CD14-positive monocyte (primary cell): ENCODE results near the gene AP4E1. TPM values are rescaled to one million over a fixed set of nuclear protein-coding genes. Genes with fewer than 3 reads are reported as not detected.
"Not testable (repeated sequence)": the region's sequence is repeated elsewhere in the genome, so short reads cannot be mapped to it uniquely, and the experiment has no call there.

ENCODE experiments used
- DNase-seq, 3 donors: peaks; one replicate each; pipeline ENCODE4 v3.0.0-alpha.2; 2011 to 2022
- H2AFZ ChIP-seq: 2 replicates; pipeline ENCODE4 v1.6.0; 2012; ENCODE audit warnings: mild to moderate bottlenecking, low read depth, low read length, inconsistent platforms; ENCODE audit not compliant: insufficient read depth, poor library complexity, severe bottlenecking
- H3K27ac ChIP-seq, 2 donors: 1 replicate in 1 of 2; 2 replicates in 1 of 2; pipeline ENCODE4 v1.5.1; 2012 to 2013; ENCODE audit warnings: low read length in 2 of 2, control low read depth in 1 of 2, inconsistent platforms in 1 of 2, low read depth in 1 of 2, mild to moderate bottlenecking in 1 of 2
- H3K27me3 ChIP-seq, 2 donors: one replicate each; pipeline versions ENCODE4 v1.6.0 to v1.6.1; 2011 to 2013; ENCODE audit warnings: low read length in 2 of 2; ENCODE audit not compliant: control insufficient read depth in 2 of 2, insufficient read depth in 2 of 2
- H3K36me3 ChIP-seq, 2 donors: replicated peaks in 1 of 2; 1 replicate in 1 of 2; 2 replicates in 1 of 2; pipeline versions ENCODE4 v1.5.1 to v1.6.1; 2012 to 2013; ENCODE audit warnings: low read length in 2 of 2, control low read depth in 1 of 2, inconsistent platforms in 1 of 2, mild to moderate bottlenecking in 1 of 2; ENCODE audit not compliant: insufficient read depth in 2 of 2, control insufficient read depth in 1 of 2
- H3K4me1 ChIP-seq, 2 donors: 1 replicate in 1 of 2; 2 replicates in 1 of 2; pipeline versions ENCODE4 v1.5.1 to v1.6.1; 2012 to 2013; ENCODE audit warnings: low read length in 2 of 2, control low read depth in 1 of 2, inconsistent platforms in 1 of 2, mild to moderate bottlenecking in 1 of 2, moderate library complexity in 1 of 2; ENCODE audit not compliant: insufficient read depth in 2 of 2, control insufficient read depth in 1 of 2
- H3K4me2 ChIP-seq: replicated peaks from 2 replicates; pipeline ENCODE3; 2012; ENCODE audit warnings: low read length, moderate library complexity, mild to moderate bottlenecking; ENCODE audit not compliant: poor library complexity, severe bottlenecking; ENCODE audit errors: extremely low read depth
- H3K4me3 ChIP-seq, 3 experiments: fragments of 200-600 bp in 1 of 3; sonication (generic) in 1 of 3; replicated peaks in 1 of 3; 1 replicate in 2 of 3; 2 replicates in 1 of 3; pipeline ENCODE4 v1.5.1; 2011 to 2013; ENCODE audit warnings: low read length in 3 of 3, mild to moderate bottlenecking in 3 of 3, control low read depth in 2 of 3, low read depth in 2 of 3, inconsistent platforms in 1 of 3, moderate library complexity in 1 of 3
- H3K79me2 ChIP-seq: 2 replicates; pipeline ENCODE4 v1.6.0; 2012; ENCODE audit warnings: mild to moderate bottlenecking, control low read depth, inconsistent platforms, low read length, moderate library complexity; ENCODE audit not compliant: insufficient read depth
- H3K9ac ChIP-seq: 2 replicates; pipeline ENCODE4 v1.6.0; 2017; ENCODE audit warnings: low read length, mild to moderate bottlenecking; ENCODE audit not compliant: insufficient read depth, poor library complexity, severe bottlenecking
- H3K9me3 ChIP-seq, 2 donors: replicated peaks in 1 of 2; 1 replicate in 1 of 2; 2 replicates in 1 of 2; pipeline versions ENCODE4 v1.5.1 to v1.6.1; 2012 to 2013; ENCODE audit warnings: low read length in 2 of 2, control low read depth in 1 of 2; ENCODE audit not compliant: control insufficient read depth in 1 of 2, insufficient read depth in 1 of 2
- H4K20me1 ChIP-seq: 2 replicates; pipeline ENCODE4 v1.6.0; 2012; ENCODE audit warnings: mild to moderate bottlenecking, low read length, control low read depth, moderate library complexity; ENCODE audit not compliant: insufficient read depth
- H3K27ac Mint-ChIP-seq, 7 donors: one replicate each; pipeline ENCODE4 v1.8.0; 2020; ENCODE audit warnings: mild to moderate bottlenecking in 7 of 7, mixed read lengths in 7 of 7, moderate library complexity in 6 of 7, inconsistent platforms in 2 of 7
- H3K27me3 Mint-ChIP-seq, 3 donors: one replicate each; pipeline ENCODE4 v1.8.0; 2021 to 2022; ENCODE audit warnings: low read depth in 3 of 3, mild to moderate bottlenecking in 3 of 3, mixed read lengths in 3 of 3, moderate library complexity in 3 of 3, inconsistent platforms in 1 of 3
- H3K36me3 Mint-ChIP-seq, 2 donors: one replicate each; pipeline ENCODE4 v1.8.0; 2020; ENCODE audit warnings: mixed read lengths in 2 of 2, inconsistent platforms in 1 of 2, mild to moderate bottlenecking in 1 of 2
- H3K4me1 Mint-ChIP-seq: one replicate; pipeline ENCODE4 v1.8.0; 2020; ENCODE audit warnings: mild to moderate bottlenecking, mixed read lengths
- H3K4me3 Mint-ChIP-seq, 2 donors: one replicate each; pipeline ENCODE4 v1.8.0; 2020; ENCODE audit warnings: mild to moderate bottlenecking in 2 of 2, mixed read lengths in 2 of 2, moderate library complexity in 1 of 2
- H3K9me3 Mint-ChIP-seq, 7 donors: one replicate each; pipeline ENCODE4 v1.8.0; 2020 to 2022; ENCODE audit warnings: mixed read lengths in 7 of 7, mild to moderate bottlenecking in 6 of 7, moderate library complexity in 6 of 7, inconsistent platforms in 2 of 7
- WGBS: methylation state at CpG from one replicate; pipeline ENCODE4 v1.1.5; 2013; ENCODE audit warnings: missing lambda C conversion rate; ENCODE audit not compliant: insufficient coverage; 5-methylcytosine and 5-hydroxymethylcytosine counted together
- intact Hi-C, 2 donors: fragments of 100-400 bp; cut with micrococcal nuclease; formaldehyde crosslinking; loops; one replicate each; pipeline versions ENCODE4 v1.15.0 to v1.15.1; 2023
- polyA plus RNA-seq, 3 donors: library from polyadenylated mRNA; depleted of rRNA in 1 of 3; unstranded in 2 of 3; stranded (reverse) in 1 of 3; fragments of 300-500 nt in 2 of 3; fragments of >200 nt in 1 of 3; fragmentation: Illumina TruSeq in 2 of 3; gene quantifications; 1 replicate in 2 of 3; 2 replicates in 1 of 3; pipeline ENCODE4 v1.2.3, GENCODE V29; 2012 to 2021
- TF ChIP-seq, protein P1 (sequence below): fragments of 200-600 bp; IDR thresholded peaks from one replicate; pipeline ENCODE4 v1.8.0; 2022; ENCODE audit warnings: antibody characterized with exemption, mild to moderate bottlenecking

AP4E1 gene
- polyA plus RNA-seq, 3 donors, result 4.1 to 7.7 (median 5.3) TPM

DNA sequence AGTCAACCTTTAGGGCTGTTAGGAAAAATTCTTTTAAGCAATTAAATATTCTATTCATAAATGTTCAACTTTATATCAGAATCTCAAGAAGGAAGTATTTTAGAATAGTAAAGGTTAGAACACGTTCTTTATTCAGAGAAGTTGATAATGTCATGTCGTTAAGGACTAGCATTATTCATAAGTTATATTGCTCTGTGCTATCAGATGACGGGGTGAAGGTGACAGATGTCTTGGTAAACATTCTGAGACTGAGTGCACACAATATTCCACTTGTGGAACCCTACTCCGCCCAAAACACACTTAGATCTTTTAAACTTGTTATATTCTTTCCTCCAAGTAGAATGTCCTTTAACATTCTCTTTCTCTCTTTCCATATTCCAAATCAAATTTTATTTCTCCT, 7.9 kb downstream of the AP4E1 start:
- Histone ChIP-seq H4K20me1 (peaks cover 17% of the 10 kb centered on the region), H3K9ac (no peak overlapping the region), H3K27ac (no peak overlapping the region), H3K4me2 (no peak overlapping the region), H3K27me3 (no peaks in the 10 kb centered on the region), H3K4me3 (no peak overlapping the region), H3K4me1 (peaks cover 8 to 12% of the 10 kb centered on the region in 2 donors), H3K9me3 (no peaks in the 10 kb centered on the region), H3K79me2 (peaks cover 17% of the 10 kb centered on the region), H3K36me3 (peaks cover 62 to 82% of the 10 kb centered on the region in 2 donors), H2AFZ (no peak overlapping the region)
- Mint-ChIP-seq H3K9me3 (peaks cover 0 to 3% (median 0%) of the 10 kb centered on the region in 7 donors), H3K4me1 (peaks cover 8% of the 10 kb centered on the region), H3K27me3 (no peaks in the 10 kb centered on the region), H3K36me3 (peaks cover 51 to 75% of the 10 kb centered on the region in 2 donors), H3K4me3 (no peak overlapping the region), H3K27ac (no peak overlapping the region)
- intact Hi-C loops, result loop anchor here in 1 of 2 donors (10.0 kb wide), 1 partner anchor 562 kb away; the partner anchor contains the start of gene GABPB1
- TF ChIP-seq, protein P1, sequence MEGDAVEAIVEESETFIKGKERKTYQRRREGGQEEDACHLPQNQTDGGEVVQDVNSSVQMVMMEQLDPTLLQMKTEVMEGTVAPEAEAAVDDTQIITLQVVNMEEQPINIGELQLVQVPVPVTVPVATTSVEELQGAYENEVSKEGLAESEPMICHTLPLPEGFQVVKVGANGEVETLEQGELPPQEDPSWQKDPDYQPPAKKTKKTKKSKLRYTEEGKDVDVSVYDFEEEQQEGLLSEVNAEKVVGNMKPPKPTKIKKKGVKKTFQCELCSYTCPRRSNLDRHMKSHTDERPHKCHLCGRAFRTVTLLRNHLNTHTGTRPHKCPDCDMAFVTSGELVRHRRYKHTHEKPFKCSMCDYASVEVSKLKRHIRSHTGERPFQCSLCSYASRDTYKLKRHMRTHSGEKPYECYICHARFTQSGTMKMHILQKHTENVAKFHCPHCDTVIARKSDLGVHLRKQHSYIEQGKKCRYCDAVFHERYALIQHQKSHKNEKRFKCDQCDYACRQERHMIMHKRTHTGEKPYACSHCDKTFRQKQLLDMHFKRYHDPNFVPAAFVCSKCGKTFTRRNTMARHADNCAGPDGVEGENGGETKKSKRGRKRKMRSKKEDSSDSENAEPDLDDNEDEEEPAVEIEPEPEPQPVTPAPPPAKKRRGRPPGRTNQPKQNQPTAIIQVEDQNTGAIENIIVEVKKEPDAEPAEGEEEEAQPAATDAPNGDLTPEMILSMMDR, result no peak
- no peak for DNase-seq
- 100% methylated on average over 1 of the region's 4 CpGs for WGBS

DNA sequence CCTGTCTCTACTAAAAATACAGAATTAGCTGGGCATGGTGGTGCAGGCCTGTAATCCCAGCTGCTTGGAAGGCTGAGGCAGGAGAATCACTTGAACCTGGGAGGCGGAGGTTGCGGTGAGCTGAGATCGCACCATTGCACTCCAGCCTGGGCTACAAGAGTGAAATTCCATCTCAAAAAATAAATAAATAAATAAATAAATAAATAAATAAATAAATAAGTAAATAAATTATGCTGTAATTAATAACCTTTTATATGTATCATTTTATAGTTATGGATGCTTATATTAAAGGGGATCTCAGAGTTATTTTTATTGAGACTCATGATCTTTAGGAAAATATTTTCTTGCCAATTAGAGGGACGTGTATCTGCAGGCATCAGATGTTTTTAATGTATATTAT, 10.9 kb downstream of the AP4E1 start:
- intact Hi-C loops, result loop anchor here in 1 of 2 donors (10.0 kb wide), 1 partner anchor 565 kb away; the partner anchor contains the start of gene GABPB1
- H3K27ac Mint-ChIP-seq, result not testable (repeated sequence)

More for the DNA sequence above, 10.9 kb downstream of the AP4E1 start:
- not testable (repeated sequence) for H4K20me1 ChIP-seq, H3K4me2 ChIP-seq, H3K9ac ChIP-seq, H3K4me3 ChIP-seq, H2AFZ ChIP-seq, H3K27me3 Mint-ChIP-seq, H3K4me1 ChIP-seq, H3K27me3 ChIP-seq, H3K4me1 Mint-ChIP-seq, H3K4me3 Mint-ChIP-seq, H3K9me3 ChIP-seq, H3K9me3 Mint-ChIP-seq, DNase-seq, H3K27ac ChIP-seq, H3K79me2 ChIP-seq
- WGBS, result 100% methylated on average over 1 of the region's 4 CpGs
- H3K36me3 Mint-ChIP-seq, result peaks cover 56 to 81% of the 10 kb centered on the region in 2 donors
- H3K36me3 ChIP-seq, result peaks cover 64 to 92% of the 10 kb centered on the region in 2 donors
